Activated T-cell treated with anti-CD3 and anti-CD28 coated beads for 4 hours (primary cell): ENCODE results near the gene PHLPP1.
"Not testable (repeated sequence)": the region's sequence is repeated elsewhere in the genome, so short reads cannot be mapped to it uniquely, and the experiment has no call there.

ENCODE experiments used
- DNase-seq: peaks from one replicate; pipeline ENCODE4 v3.0.0-alpha.2; 2020

PHLPP1 gene

GRCh38 chr18:62899534-62899933, 184.2 kb downstream of the PHLPP1 start:
- no peak for DNase-seq

- no peak for DNase-seq
Observed at GRCh38 chr18:62900132-62900883, 185.0 kb downstream of the PHLPP1 start.

- no peak for DNase-seq
Observed at GRCh38 chr18:62902776-62903175, 187.4 kb downstream of the PHLPP1 start.

GRCh38 chr18:62904396-62905285, 189.3 kb downstream of the PHLPP1 start:
- DNase-seq, result no peak

GRCh38 chr18:62912885-62913284, 197.5 kb downstream of the PHLPP1 start:
- DNase-seq, result no peak

GRCh38 chr18:62913824-62914223, 198.5 kb downstream of the PHLPP1 start:
- not testable (repeated sequence) for DNase-seq

GRCh38 chr18:62914871-62915392, 199.6 kb downstream of the PHLPP1 start:
- DNase-seq, result no peak

GRCh38 chr18:62918361-62918760, 203.0 kb downstream of the PHLPP1 start:
- DNase-seq, result no peak

GRCh38 chr18:62919109-62919838, 203.9 kb downstream of the PHLPP1 start:
- DNase-seq, result no peak

- no peak for DNase-seq
Observed at GRCh38 chr18:62925031-62925688, 209.8 kb downstream of the PHLPP1 start.

GRCh38 chr18:62928326-62928725, 213.0 kb downstream of the PHLPP1 start:
- DNase-seq, result no peak

GRCh38 chr18:62933261-62933887, 218.0 kb downstream of the PHLPP1 start:
- no peak for DNase-seq

- DNase-seq, result no peak
Observed at GRCh38 chr18:62935994-62936393, 220.7 kb downstream of the PHLPP1 start.

GRCh38 chr18:62937065-62937464, 221.7 kb downstream of the PHLPP1 start:
- DNase-seq, result no peak

GRCh38 chr18:62938006-62938405, 222.7 kb downstream of the PHLPP1 start:
- no peak for DNase-seq

GRCh38 chr18:62938487-62938886, 223.1 kb downstream of the PHLPP1 start:
- DNase-seq, result no peak

GRCh38 chr18:62939433-62939832, 224.1 kb downstream of the PHLPP1 start:
- DNase-seq, result no peak

GRCh38 chr18:62939926-62940325, 224.6 kb downstream of the PHLPP1 start:
- no peak for DNase-seq

GRCh38 chr18:62942578-62942977, 227.2 kb downstream of the PHLPP1 start:
- DNase-seq, result no peak

- no peak for DNase-seq
Observed at GRCh38 chr18:62944454-62944853, 229.1 kb downstream of the PHLPP1 start.

GRCh38 chr18:62948788-62949187, 233.4 kb downstream of the PHLPP1 start:
- DNase-seq, result no peak

GRCh38 chr18:62950246-62950645, 234.9 kb downstream of the PHLPP1 start:
- no peak for DNase-seq
